ENCODE measurements around the gene APBA2.
"Not testable (repeated sequence)": the region's sequence is repeated elsewhere in the genome, so short reads cannot be mapped to it uniquely, and the experiment has no call there.

The APBA2 gene

DNA sequence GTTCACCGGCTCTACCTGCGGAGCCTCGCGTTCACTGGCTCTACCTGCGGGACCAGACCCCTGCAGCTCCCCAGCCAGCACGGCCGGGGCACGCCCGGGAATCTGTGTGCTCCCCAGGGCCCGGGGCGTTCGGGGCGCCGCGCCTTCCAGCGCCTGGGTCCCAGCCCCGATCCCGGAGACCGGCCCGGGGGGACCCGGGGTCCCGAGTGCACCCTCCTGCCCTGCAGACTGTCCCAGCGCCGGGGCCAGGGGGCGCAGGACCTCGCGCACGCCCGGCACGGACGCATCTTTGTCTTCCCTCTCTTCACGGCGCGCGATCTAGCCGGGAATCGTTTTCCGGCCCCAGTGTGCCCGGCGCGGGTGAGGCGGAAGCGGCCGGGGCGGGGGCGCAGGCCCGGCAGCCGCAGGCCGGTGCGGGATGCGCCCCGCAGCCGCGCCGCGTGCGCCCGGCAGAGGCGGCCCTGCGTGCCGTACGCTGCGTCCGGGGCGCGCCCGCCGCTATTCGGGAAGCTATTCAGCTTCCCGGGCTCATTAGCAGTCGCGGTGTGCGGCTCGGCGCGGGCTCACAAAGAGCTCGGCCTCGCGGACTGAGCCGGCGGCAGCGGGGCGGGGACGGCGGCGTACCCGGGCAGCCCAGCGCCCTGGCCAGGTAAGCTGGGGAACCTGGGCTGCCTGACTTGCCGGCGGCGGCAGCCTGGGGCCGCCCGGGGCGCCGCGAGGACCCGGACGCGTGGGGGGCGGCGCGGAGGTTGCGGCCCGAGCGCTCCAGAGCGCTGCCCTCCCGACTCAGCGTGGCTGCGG lies at the start of gene APBA2:
TSS of gene APBA2 (plus strand) at position 345 of the 801 bp plus-strand sequence. CDS start 167,911 bp downstream, outside the sequence.
- DNase-seq, result peak; percentile 49

- not testable (repeated sequence) for DNase-seq
Measured at GRCh38 chr15:28840285-28840684, 45.5 kb upstream of the APBA2 start.

- DNase-seq, result not testable (repeated sequence)
Measured at GRCh38 chr15:28842210-28842609, 43.6 kb upstream of the APBA2 start.

GRCh38 chr15:28843520-28843919 lies 42.3 kb upstream of the APBA2 start:
- DNase-seq, result not testable (repeated sequence)

DNA sequence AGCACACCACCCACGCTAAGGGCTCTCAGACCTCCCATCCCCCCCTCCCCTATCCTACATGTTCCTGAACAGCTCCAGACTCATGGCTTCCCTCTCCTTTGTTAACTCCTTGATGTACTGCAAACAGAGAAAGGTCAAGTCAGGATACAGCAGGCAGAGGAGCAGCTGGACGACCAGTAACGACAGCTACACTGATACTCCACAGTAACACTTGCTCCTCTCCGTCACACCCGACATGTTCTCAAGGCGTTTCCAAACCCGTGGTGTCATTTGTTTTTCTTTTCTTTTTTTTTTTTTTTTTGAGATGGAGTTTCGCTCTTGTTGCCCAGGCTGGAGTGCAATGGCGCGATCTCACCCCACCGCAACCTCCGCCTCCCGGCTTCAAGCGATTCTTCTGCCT lies 41.6 kb upstream of the APBA2 start:
- not testable (repeated sequence) for DNase-seq

DNA sequence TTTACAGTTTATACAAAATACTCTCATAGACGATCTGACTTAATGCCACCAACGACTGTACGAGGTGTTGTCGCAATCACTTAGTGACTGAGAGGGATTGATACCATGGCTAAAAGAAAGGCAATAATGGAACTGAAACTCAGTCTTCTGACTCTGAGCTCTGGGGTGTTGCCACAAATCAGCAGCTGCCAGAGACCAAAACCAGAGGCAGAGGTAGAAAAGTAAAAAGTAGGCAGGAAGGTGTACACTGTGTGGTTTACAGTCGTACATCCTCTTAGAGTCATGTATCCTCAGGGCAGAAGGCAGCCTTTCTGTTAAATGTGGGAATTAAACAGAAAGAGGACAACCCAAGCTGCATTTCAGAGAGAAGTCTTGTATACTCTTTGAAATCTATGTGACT lies 38.5 kb upstream of the APBA2 start:
- not testable (repeated sequence) for DNase-seq

GRCh38 chr15:28847959-28848358 lies 37.8 kb upstream of the APBA2 start:
- DNase-seq, result not testable (repeated sequence)

GRCh38 chr15:28848521-28848920 lies 37.3 kb upstream of the APBA2 start, which contains the start of gene GOLGA6L7:
Gene GOLGA6L7 (minus strand): TSS chr15:28848644. CDS start chr15:28848549, 95 bp downstream.
- not testable (repeated sequence) for DNase-seq

DNA sequence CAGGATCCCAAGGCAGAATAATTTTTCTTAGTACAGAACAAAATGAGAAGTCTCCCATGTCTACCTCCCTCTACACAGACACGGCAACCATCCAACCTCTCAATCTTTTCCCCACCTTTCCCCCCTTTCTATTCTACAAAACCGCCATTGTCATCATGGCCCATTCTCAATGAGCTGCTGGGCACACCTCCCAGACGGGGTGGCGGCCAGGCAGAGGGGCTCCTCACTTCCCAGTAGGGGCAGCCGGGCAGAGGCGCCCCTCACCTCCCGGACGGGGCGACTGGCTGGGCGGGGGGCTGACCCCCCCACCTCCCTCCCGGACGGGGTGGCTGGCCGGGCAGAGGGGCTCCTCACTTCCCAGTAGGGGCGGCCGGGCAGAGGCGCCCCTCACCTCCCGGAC lies 36.5 kb upstream of the APBA2 start:
- DNase-seq, result not testable (repeated sequence)

DNA sequence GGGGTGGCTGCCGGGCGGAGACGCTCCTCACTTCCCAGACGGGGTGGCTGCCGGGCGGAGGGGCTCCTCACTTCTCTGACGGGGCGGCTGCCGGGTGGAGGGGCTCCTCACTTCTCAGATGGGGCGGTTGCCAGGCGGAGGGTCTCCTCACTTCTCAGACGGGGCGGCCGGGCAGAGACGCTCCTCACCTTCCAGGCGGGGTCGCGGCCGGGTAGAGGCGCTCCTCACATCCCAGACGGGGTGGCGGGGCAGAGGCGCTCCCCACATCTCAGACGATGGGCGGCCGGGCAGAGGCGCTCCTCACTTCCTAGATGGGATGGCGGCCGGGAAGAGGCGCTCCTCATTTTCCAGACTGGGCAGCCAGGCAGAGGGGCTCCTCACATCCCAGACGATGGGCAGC lies 36.0 kb upstream of the APBA2 start:
- not testable (repeated sequence) for DNase-seq

GRCh38 chr15:28853654-28854053 lies 32.1 kb upstream of the APBA2 start:
- DNase-seq, result not testable (repeated sequence)

DNA sequence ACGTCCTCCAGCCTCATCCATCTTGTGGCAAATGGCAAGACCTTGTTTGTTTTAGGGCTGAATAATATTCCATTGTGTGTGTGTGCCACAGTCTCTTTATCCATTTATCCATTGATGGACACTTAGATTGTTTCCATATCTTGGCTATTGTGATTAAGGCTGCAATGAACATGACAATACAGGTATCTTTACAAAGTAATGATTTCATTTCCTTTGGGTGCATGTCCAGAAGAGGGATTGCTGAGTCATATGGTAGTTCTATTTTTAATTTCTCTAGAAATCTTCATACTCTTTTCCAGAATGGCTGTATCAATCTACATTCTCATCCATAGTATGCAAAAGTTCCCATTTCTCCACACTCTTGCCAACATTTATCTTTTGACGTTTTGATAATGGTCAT lies 31.2 kb upstream of the APBA2 start:
- DNase-seq, result not testable (repeated sequence)

GRCh38 chr15:28861031-28861534 lies 24.7 kb upstream of the APBA2 start:
- no peak for DNase-seq

GRCh38 chr15:28861589-28862293 lies 24.0 kb upstream of the APBA2 start:
- not testable (repeated sequence) for DNase-seq

DNA sequence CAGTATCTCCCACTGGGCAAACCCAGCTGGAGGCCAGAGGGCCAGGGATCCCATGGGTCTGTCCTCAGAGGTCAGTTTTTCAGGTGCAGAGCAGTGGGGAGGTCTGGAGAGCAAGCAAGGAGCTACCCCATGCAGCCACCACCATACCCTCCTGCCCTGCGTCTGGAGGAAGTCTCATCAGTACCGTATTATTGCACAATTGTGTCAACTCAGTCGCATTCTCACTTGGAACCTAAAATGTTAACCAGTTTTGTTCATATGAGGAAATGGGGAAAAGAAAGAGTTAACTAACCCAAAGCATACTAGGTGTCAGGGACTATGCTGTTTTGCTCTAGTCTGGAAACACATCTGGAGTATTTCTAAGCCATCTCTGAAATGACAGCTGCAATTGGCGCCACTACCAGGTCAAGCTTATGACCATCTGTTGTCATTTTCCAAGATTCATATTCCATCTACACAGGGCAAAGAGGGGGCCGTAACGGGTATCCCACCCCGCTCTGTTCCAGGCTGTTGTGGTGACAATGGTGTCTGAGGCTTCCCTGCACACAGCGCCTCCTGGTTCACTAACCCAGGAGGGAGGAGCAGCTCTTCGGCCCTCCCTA lies 16.9 kb upstream of the APBA2 start:
- DNase-seq, result no peak

DNA sequence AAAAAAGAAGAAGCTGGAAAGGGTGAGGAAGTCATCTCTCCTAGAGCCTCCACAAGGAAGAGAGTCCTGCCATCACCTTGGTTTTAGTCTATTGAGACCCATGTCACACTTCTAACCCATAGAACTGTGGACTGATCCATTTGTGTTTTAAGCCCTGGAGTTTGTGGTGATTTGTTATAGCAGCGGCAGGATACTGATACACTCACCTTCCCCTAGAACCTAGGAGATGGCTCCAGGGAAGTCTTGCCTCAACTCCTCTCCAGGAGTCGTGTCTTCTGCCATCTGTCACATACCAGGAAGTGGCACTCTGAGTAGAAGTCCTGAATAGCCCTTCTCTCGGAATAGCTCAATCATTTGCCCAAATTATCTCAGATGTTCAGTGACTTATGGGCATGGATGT lies 14.6 kb upstream of the APBA2 start:
- DNase-seq, result no peak

- DNase-seq, result no peak
Measured at GRCh38 chr15:28873006-28873405, 12.8 kb upstream of the APBA2 start.

DNA sequence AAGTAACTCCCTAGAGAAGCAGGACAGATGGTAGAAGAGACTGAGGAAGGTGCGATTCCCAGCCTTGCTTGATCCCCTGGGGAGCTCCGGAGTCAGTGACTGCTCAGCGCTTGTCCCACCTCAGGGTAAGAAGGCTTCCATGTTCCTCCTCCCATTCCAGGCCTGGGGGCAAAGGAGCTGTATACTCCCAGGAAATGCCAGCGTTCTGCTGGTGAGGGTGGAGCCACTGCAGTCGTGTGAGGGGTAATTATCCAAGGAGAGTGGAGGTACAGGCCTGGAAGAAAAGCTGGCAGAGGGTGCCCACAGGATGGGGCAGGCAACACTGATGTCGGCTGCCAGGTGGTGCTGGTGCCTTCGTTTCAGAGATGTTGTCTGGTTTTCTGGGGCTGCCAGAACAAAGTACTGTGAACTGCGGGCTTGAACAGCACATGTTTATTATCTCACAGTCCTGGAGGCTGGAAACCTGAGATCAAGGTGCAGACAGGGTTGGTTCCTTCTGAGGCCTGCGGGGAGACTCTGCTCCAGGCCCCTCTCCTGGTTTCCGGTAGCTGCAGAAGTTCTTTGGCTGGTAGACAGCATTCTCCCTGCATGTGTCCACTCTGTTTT lies 12.1 kb upstream of the APBA2 start:
- DNase-seq, result no peak

GRCh38 chr15:28875461-28876000 lies 10.2 kb upstream of the APBA2 start:
- DNase-seq, result no peak

DNA sequence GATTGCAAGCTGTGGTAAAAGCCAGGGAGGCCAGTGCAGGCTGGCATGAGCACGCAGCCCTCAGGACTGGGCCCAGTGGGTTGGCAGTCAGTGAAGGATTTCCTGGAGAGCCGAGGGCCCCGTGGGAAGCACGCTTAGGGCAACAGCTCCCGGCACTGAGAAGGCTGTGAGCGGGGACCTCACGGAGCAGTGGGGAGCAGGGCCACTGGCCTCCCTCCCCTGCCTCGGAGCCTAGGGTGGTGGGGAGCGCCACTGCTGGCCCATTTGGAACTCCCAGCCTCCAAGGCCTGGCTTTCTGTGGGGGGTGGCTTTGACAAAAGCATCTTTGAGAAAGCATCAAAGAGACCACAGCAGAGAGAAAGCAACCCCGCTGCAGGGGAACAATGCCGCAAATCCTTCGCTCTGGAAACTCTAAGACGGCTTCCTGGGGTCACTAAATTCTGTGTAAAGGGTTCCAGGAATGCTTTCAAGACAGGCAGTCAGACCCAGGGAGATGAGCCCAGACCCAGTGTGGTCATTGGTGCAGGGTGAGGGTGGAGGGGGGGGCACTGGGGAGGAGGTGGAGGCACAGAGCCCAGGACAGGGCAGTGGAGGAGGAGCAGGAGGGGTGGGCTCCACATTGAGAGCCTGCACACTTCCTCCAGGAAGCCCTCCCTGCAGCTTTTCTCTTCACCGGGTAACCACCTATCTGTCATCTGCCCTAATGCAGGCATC lies 9.5 kb upstream of the APBA2 start:
- no peak for DNase-seq

GRCh38 chr15:28876845-28877185 lies 9.0 kb upstream of the APBA2 start:
- no peak for DNase-seq

GRCh38 chr15:28878209-28878608 lies 7.6 kb upstream of the APBA2 start:
- no peak for DNase-seq

Measured in stimulated activated CD4-positive, alpha-beta T cell treated with anti-CD3 and anti-CD28 coated beads, Interleukin-12 subunit alpha, Interleukin-12 subunit beta, amount 100 ng/mL, for 4 hours (primary cell).